ENCODE measurements around the gene ZNF90.

- TF ChIP-seq CTCF (conservative IDR thresholded peaks at IDR 0.05; ENCODE audit: low read length) = no peak
- no peak for TF ChIP-seq EZH2phosphoT487 (IDR thresholded peaks at IDR 0.05; ENCODE audit: borderline replicate concordance, low read depth, low read length)
Measured at GRCh38 chr19:20078581-20079031, 806 bp downstream of the ZNF90 start.

Data from OCI-LY7 (cell line).